SKM-1 treated with dmso at 0.1 percent for 144 hours (cell line): ENCODE results near the gene CHCHD6.

Experiments
- DNase-seq: peaks from one replicate; lab custom pipeline; 2025; ENCODE audit not compliant: unreplicated experiment; lab: John Stamatoyannopoulos, UW

CHCHD6 gene

DNA sequence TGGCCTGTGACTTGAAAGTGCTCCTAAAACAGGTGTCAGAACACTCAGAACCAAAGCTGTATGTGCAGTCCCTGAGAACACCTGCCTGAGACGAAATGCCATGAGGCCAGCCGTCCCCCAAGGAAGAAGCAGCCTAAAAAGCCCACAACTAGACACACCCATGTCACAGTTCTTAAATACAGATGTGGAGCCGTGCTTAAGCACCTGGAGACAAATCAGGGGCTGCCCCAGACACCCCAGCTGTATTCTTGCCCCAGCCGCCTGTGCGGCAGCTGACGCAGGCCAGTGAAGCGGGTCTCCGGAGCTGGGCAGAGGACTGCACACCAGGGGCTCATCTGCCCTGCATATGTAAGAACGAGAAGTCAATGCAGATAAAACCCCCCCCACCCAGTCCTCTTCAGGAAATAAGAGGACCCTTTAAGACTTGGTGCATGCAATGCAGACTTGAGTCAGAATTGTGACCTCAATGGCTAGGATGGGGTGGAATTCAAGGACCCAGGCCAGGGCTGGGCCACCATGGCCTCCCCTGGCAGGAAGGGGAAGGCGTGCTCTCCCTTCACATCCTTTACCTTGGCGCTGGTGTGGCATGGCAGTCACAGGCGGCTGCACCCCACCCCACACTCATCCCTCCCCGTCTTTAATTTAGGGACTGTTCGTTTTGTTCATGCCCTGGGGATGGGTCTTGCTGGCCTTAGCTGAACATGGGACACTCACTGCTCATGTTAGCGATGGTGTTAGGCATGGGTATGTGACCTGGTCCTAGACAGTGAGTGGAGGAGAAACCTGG, 251.2 kb downstream of the CHCHD6 start:
- no peak for DNase-seq

DNA sequence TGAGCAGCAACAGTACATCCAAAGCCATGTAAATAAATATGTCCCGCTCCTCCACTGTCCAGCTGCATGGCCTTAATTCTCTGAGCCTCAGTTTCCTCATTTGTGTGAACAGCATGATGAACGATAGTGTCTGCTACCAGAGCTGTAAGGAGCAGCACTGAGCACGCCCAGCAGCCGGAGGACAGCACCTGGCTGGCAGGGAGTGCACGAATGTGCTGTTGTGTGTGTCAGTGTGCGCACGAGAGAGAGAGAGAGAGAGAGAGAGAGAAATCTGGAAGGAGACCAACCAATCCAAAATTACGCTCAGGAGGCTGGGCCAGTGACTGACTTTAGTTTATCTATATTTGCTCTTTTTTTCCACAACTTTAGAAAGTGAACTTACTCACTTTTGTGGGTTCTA, 252.3 kb downstream of the CHCHD6 start:
- DNase-seq, result no peak

DNA sequence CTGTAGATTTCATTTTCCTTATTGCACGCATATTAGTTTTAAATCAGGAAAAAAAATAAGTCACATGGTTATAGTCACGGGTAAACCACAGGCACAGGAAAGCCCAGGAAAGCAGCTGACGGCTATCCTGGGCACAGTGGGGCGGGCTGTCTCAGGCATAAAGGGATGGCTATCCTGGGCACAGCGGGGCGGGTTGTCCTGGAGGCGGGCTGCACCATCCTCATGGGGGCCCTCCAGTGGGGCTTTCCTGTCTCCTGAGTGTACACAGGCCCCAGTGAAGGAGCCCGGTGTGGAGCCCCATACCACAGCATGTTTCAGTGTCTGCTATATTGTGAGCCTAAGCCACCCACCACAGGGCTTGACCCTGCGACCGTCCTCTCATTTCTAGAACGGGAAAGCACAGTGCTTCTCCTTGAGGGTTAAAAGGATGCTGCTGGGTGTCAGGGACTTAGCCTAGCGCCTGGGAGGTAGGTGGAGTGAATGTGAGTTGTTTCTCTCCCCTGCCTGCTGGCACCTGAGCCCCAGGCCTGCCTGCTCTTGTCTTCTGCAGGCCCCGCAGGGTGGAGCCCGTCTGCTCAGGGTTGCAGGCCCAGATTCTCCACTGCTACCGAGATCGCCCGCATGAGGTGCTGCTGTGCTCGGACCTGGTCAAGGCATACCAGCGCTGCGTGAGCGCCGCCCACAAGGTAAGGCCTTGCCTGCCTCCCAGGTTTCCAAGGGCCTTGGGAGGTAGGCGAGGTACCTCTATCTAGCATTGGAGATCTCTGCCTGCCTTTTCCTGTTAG, 253.0 kb downstream of the CHCHD6 start:
- no peak for DNase-seq

DNA sequence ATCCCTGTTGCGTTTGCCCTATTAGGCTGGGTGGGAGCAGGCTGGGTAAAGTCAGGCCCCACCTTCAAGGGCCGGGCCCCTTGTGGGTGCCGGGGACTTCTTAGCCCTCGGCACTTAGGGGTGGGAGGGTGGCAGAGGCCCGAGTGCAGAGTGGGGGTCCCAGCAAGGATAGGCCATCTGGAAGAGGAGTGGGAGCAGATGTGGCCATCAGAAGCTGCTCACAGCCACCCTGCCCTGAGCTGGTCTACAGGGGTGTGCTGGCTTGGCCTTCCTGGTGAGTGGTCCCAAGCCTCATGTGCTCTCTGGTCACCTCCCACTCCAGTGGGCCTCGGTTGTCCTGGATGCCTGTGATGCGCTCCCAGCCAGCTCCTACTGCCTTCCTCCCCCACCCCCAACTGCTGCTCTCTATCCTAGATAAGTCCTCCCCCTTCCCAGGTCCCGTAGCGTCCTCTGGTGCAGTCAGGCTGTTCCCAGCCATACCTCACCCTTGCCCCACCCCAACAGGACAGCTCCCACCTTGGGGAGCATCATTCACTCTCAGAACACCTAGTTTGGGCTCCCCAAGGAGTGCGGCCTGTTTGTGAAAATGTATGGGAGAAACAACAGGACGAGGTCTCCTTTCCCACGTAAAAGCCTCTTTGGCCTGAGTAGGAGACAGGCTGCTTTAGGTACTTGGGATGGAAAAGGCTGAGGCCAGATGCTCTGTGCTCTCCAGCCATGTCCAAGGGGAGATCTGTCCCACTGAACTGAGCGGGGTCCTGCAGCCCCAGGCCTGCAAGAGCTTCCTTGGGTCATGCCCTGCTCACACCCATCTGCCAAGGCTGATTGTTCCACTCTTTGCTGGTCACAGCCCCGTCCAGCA, 254.0 kb downstream of the CHCHD6 start:
- no peak for DNase-seq

DNA sequence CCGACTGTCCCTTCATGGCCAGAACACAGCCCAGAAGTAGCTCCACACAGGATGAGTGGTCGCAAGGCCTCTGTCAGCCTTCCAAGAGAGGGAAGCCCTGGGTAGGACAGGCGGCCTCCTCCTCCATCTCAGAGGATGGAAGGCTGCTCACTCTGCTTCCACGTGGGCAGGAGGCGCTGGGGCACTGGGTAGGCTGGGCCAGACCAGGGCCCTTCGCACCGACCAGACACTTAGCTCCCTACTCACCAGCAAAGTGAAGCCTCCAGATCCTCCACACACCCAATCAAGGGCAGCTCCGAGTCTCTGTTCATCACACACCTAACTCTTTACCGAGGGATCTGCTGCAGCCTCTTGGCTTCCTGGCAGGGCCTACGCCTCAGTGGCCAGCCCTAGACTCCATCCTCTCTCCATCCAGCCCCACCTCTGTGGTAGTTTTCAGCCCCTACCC, 254.6 kb downstream of the CHCHD6 start:
- no peak for DNase-seq

DNA sequence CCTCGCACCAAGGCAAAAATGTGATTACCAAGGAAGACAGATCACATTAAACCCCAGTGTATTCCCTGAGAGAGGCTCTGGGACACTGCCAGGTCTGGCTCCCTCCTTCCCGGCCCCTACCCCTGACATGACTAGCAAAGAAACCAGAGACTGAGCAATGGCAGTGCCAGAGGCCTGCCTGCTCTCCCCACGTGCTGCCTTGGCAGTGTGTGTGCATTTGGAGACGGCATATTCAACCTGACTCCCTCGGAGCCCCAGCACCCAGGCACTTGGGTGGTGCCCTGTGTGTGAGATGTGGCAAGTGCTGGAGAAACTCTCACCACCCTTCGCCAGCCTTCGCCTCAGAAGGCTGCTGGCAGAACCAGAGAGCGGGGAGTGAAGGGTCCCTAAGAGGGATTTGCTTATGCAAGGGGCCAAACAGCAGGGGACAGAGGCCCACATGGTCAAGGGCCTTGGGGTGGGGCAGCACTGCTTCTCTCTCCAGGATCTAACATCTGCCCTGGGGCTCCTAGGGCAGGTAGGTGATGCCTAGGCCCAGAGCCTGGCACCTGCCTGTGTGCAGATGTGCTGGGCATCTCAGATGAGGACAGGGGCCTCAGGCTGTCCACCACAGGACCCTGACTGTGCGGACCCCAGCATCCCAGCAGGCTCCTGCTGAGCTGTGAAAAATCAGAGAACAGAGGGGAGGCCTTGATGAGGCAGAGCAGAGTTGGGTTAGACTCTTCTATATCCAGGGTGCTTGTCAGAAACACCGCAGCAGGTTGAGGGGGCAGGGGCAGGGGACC, 255.3 kb downstream of the CHCHD6 start:
- DNase-seq, result no peak

DNA sequence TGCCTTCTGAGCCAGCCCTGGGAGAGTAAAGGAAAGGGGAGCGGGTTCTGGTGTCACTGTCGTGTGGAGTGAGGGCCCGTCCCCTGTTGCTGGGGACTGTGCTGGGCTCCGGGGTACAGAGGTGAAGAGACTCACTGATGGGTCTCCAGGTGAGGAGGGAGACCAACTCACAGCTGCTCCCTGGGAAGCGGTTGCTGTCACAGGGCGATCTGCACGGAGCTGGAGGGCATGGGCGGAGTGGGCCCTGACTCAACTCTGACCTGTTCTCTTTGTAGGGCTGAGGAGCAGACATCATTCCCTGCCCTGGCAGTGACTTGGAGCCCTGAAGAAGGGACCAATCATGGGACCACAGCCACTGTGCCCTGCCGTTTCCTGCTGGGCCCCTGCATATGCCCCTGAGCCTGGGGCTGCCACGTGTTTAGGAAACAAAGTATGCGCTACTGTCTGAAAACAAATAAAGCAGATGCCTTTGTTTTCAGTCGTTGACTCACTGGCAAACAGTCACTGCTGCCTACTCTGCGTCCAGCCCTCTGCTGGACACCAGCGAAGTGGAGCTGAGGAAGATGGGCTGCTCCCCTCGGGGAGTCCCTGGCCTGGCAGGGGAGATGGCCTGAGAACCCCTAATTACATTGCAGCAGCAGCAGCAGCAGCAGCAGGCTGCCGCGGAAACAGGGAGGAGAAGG, 256.0 kb downstream of the CHCHD6 start:
- DNase-seq, result no peak

DNA sequence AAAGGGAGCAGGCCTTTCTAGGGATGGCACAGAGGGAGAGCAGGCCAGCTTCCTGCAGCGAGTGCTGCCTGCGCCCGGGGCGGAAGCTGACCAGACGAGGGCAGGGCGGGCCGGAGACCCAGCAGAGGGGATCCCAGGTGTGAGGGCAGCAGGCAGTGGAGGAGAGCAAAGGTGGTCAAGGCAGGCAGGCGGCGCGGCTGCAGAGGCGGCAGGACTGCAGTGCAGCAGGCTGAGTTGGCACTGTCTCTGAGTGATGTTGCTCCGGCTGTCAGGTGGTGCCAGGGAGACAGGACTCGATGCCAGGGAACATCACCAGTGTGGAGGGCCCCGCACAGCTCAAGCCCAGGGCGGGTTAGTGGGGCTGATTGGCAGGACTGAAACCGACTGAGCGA, 256.6 kb downstream of the CHCHD6 start:
- no peak for DNase-seq

DNA sequence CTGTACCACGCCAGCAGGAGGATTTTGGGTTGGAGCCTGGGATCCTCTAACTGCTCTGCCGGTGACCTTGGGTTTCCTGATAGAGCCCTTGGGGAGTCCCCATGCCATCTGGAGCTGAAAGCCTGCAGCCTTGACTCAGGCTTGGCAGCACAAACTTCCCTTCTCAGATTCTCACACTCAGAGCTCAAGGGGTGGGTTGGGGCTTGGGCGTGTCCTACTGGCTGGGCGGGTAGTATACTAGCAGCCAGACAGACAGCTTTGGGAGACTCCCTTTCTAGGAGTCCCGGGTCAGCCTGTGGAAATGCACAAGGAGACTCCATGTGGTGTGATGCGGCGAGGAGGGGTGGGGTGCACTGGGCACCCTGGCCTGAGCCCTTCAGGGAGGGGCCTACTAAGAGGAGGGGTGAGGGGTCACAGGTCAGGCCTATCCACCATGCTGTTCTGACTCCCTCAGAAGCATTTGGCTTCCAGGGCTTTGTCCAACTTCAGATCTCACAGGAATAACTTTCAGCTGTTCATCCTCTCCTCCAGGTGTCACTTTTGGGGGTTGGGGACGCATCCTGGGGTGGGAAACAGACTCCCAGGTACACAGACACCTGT, 257.3 kb downstream of the CHCHD6 start:
- no peak for DNase-seq

DNA sequence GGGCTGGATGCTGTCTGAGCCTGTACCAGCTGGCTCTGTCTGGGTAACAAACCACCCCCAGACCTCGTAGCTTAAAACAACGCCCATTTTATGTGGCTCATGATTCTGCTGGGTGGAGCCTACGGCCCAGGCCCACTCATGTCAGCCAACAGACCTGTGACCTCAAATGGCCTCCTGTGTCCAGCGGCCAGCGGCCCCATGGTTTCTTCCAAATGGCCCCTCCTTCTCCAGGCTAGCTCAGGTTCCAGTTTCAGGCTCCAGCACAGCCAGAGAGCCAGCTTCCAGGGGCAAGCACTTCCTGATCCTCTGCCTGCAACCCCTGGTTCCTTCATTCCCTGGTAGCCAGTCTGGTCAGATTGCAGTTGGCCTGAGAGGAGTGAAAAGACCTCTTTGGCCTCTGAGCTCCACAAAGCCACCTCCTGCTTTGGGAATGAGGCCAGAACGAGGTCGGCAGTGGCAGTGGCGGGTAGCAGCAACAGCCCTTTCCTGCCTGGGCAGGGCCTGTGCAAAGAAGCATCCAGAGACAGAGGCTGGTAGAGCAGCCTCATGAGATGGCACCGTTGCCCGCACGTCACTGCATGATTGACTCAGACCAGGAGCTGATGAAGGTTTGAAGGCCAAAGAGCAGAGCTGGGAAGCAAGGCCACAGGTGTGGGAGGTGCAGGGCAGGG, 257.9 kb downstream of the CHCHD6 start:
- no peak for DNase-seq

DNA sequence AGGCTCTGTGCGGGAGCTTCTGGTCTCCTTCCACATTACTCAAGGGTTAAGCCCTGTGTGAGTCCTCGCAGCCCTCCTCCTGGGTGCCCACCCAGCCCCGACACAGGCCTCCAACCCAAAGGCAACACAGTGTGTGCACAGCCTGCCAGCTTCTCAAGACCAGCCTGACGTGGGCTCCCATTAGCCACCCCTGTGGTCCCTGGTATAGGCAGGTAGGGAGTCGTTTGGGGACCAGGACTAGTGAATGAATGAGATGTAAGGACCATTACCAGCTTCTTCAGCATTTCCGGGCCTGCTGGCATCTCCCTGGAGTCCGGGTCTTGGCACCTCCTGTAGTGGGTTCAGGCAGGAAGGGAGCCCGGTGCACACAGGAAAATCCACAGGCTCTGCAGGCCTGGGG, 258.7 kb downstream of the CHCHD6 start:
- no peak for DNase-seq

DNA sequence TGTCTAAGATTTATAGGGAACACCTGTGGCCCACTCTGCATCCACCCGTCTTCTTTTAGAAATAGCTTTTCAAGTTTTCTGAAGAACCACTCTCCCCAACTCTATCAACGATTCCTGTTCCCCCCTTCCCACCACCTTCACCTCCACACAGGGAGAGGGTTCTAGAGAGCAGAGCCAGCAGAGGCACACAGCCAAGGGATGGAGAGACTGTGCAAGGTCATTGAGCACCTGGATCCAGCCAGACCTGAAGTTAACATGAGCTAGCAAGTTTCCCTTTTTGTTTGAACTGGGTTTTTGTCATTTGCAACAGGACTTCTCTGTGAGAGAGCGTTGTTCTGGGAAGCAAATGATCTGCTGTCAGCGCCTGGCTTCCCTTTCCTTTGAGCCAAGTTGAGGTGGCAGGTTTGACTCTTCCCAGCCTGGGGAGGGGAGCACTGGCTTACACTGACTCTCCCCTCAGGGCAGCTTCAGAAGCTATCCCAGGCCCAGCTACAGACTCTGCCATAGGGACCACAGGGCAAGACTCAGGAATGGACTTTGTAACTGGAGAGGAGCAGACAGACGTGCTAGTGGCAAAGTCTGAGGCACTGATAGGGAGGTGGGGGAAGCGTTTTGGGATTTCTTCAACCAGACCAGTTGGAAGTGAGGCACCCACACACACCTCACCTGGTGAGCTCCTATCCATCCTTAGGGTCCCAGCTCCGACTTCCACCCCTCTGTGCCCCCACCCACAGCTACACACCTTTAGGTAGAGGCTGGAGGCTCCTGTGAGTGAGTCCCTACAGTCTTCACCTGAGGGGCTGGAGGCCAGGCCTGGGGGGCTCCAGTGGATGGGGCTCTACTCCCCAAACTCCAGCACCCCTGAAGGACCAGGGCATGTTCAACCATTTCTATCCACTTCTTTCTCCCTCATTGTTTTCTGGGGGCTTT, 259.5 kb downstream of the CHCHD6 start:
- DNase-seq, result no peak

DNA sequence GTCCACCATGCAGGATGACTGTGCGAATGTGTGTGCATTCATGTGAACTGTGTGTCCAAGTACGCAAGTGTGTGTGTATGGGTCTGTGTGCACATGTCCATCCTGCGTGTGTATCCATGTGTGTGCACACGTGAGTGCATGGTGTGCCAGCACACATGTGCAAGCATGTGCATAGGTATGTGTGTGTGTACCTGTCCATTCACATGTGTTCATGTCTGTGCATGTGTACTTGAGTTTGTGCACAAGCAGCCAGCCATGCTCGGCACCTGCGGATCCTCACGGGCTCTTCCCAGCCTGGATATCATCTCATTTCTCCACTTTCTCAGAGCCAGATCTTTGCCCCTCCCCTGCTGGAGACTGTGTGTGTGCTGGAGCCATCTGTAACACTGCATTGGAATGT, 260.2 kb downstream of the CHCHD6 start:
- no peak for DNase-seq

DNA sequence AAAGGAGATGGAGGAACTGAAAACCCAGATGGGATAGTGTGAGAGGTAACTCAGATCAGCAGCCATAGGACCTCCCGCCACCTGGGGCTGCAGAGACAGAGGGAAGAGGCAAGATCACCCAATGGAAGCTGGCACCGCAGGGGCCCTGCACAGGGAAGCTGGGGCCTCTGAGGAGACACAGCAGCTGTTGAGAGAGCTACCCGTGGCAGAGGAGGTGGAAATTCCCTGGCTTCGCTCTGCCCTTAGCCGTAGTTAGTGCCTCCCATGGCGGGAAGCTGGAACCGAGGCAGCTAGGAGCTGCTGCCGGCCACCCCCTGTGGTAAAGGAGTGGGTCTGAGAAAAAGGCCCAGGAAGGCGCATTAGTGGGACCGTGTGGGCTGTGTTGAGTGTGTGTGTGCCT, 260.9 kb downstream of the CHCHD6 start:
- no peak for DNase-seq

DNA sequence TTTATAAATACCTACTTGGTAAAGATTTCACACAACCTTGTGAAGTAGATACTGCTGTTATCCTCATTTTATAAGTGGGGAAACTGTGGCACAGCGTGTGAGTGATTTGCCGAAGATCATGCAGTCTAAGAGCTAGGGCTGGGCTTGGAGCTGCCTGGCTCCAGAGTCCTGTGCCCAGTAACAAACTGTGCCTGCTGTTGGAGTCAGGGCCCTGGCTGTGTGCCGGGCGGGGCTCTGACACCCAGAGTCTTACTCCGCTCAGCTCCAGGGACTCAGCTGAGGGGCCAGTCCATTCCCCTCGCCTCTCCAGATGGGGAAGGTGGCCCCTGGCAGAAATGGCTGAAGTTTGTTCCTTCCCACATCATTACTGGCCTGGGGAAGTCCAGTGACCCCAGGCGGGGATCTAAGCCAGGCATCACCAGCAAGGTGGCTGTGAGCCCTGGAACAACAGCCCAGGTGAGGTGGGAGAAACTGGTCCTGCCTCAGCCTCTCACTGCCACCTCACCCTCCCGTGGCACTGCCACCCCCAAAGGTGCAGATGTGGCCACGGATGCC, 261.6 kb downstream of the CHCHD6 start:
- no peak for DNase-seq

DNA sequence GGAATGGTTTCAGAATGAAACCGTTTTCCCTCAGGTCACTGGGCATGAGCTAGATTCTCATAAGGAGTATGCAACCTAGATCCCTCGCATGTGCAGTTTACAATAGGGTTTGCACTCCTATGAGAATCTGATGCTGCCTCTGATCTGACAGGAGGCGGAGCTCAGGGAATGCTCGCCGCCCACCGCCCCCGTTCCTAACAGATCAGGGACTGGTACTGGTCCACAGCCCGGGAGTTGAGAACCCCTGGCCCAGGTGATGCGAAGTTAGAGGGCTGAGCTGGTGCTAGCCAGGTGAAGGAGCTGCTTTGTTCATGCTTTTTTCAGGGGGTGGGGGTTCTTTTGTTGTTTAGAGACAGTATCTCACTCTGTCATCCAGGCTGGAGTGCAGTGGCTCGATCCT, 263.3 kb downstream of the CHCHD6 start:
- DNase-seq, result no peak

DNA sequence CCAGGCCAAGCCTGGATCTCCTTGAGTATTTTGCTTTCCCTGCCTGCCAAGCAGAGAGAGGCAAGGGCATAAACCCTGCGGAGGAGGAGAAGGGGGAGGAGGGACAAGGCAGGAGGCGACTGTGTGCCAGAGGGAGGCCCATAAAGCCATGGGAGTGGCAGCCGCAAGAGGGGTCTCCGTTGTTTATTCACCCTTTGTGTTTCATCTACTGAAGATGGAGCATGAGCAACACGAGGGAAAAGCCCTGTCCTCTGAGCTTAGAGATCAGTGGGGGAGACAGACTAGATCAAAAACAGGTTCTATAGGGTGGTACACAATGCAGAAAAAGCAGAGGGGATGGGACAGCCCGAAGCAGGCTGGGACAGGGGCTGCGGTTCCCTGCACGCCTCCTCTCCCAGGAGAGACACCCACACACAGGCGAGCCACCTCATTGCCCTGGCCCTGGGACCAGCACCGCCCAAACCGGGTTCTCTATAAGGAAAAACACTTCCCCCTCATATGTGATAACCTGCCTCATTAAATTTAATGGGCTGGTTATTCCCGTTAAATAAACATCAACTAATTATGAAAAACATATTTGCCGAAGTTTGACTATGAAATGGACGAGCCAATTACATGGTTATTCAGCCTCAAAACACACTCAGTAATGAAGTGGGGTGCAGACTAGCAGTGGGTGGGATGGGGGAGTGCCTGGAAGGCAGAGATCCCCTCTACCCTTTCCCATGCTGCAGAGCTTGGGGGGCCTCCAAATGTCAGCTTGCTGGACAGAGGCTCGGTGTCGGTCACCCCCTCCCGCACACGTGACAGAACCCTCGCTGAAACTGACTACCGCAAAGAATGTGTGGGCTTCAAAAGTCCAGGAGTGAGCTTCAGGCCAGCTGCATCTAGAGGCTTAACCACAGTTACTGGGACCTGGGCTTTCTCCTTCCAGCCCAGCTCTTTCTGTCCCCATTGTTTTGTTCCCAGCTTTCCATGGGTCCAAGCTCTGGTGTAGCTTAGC, 264.7 kb downstream of the CHCHD6 start:
- DNase-seq, result no peak
